HFFc6 (cell line): ENCODE data around the gene ATRN. TPM values are rescaled to one million over a fixed set of nuclear protein-coding genes. Genes with fewer than 3 reads are reported as not detected.

Source experiments
- DNase-seq: peaks from one replicate; pipeline ENCODE4 v3.0.0-alpha.2; 2018
- H3K27ac Mint-ChIP-seq: 2 replicates; pipeline ENCODE4 v1.8.0; 2020; ENCODE audit warnings: mild to moderate bottlenecking, mixed read lengths
- H3K27me3 Mint-ChIP-seq: 2 replicates; pipeline ENCODE4 v1.8.0; 2021; ENCODE audit warnings: mild to moderate bottlenecking, moderate library complexity, mixed read lengths; ENCODE audit not compliant: insufficient read depth
- H3K36me3 Mint-ChIP-seq: 2 replicates; pipeline ENCODE4 v1.8.0; 2021; ENCODE audit warnings: low read depth, mixed read lengths
- H3K4me1 Mint-ChIP-seq: 2 replicates; pipeline ENCODE4 v1.8.0; 2020; ENCODE audit warnings: low read depth, mixed read lengths
- H3K4me3 Mint-ChIP-seq: 2 replicates; pipeline ENCODE4 v1.8.0; 2020; ENCODE audit warnings: mild to moderate bottlenecking, moderate library complexity, mixed read lengths
- H3K9me3 Mint-ChIP-seq: 2 replicates; pipeline ENCODE4 v1.8.0; 2020; ENCODE audit warnings: mild to moderate bottlenecking, mixed read lengths
- total RNA-seq, 6 experiments: library from RNA; stranded (reverse); fragmentation: NEBNext Ultra II Directional; extraction: Animal tissue kit (Norgen Biotek cat#: 25700); gene quantifications; 2 replicates in 1 of 6; 3 replicates in 5 of 6; pipeline ENCODE4 v1.2.3, GENCODE V29; 2021
- TF ChIP-seq, protein P1 (sequence below): fragments of 200-600 bp; sonication (generic); IDR thresholded peaks from 2 replicates; pipeline ENCODE4 v1.5.0; 2021; ENCODE audit warnings: antibody characterized with exemption, mild to moderate bottlenecking

Gene ATRN
- total RNA-seq, 6 experiments from 2014 or later: 27.5 to 33.0 (median 29.6) TPM

DNA sequence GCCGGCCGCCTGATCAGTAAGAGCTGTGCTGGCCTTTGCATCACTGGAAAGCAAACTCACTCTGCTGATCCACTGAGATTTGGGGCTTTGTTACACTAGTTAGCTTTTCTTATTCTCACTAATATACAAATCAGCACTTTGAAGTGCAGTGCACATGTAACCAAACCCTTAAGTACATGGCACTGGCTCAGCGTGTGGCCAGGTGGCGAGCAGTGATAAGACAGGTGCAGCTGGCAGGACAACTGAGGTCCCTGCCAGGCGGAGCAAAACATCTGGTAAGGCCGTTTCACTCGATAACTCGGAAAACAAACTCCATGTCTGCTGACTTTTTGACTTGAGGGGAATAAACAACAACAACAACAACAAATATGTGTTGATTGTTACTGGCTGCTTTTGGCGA lies 181.4 kb downstream of the ATRN start:
- no peak for DNase-seq
- TF ChIP-seq, protein P1, sequence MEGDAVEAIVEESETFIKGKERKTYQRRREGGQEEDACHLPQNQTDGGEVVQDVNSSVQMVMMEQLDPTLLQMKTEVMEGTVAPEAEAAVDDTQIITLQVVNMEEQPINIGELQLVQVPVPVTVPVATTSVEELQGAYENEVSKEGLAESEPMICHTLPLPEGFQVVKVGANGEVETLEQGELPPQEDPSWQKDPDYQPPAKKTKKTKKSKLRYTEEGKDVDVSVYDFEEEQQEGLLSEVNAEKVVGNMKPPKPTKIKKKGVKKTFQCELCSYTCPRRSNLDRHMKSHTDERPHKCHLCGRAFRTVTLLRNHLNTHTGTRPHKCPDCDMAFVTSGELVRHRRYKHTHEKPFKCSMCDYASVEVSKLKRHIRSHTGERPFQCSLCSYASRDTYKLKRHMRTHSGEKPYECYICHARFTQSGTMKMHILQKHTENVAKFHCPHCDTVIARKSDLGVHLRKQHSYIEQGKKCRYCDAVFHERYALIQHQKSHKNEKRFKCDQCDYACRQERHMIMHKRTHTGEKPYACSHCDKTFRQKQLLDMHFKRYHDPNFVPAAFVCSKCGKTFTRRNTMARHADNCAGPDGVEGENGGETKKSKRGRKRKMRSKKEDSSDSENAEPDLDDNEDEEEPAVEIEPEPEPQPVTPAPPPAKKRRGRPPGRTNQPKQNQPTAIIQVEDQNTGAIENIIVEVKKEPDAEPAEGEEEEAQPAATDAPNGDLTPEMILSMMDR: no peak
- H3K36me3 Mint-ChIP-seq: peaks cover 4% of the 10 kb centered on the region; the same call in 1 of the 2 replicates
- H3K4me1 Mint-ChIP-seq: peaks cover 5% of the 10 kb centered on the region; the same call in 1 of the 2 replicates
- H3K27me3 Mint-ChIP-seq: peaks cover 10% of the 10 kb centered on the region
- no peak overlapping the region for H3K4me3 Mint-ChIP-seq
- 0 out of 2 replicates have a peak, but pooled peaks cover 4% of the 10 kb centered on the region for H3K9me3 Mint-ChIP-seq
- H3K27ac Mint-ChIP-seq: no peak overlapping the region

DNA sequence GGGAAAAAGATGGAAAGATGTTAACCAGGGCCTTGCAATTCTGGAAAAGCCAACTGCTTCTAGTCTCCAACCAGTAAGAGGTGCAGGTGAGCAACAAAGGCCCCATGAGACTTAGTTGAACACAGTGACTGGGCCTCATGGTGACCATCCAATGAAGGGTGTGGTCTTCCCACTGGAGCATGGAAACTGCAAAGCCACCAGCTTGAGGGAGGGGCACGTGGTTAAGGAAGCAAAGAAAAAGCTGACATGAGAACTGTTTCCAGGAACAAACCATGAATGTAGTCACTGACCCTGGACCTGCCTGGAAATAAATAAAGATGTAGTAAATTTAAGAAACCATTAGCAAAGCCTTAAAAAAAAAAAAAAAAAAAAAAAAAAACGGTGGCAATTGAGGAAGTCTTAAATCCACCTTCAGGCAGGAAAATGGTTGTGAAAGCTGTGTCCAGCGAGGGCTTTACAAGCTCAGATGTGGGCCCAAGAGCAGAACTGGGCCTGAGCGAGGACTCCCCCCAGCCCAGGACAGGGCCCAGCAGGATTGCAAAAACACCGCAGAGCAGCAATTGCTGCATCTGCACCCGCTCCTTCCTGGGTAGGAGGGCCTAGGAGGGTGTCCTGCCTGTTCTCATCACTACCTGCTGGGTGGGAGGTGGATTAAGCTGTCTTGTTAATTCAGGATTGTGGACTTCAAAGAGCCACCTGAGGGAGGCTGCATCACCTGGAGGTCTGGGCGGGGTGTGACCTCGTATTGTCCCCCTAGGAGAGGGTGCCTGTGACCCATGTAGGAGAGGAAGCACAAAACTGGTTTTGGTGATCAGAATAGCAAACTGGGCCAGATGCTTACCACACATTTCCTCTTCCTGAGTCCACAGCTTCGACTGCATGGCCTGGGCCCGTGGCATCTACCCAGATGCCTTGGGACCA lies 182.1 kb downstream of the ATRN start:
- H3K27me3 Mint-ChIP-seq: peaks cover 12% of the 10 kb centered on the region
- no peak for DNase-seq
- H3K27ac Mint-ChIP-seq: no peak overlapping the region
- H3K36me3 Mint-ChIP-seq: peaks cover 4% of the 10 kb centered on the region; the same call in 1 of the 2 replicates
- TF ChIP-seq, protein P1: no peak
- H3K9me3 Mint-ChIP-seq: 0 out of 2 replicates have a peak, but pooled peaks cover 4% of the 10 kb centered on the region
- no peaks in the 10 kb centered on the region for H3K4me1 Mint-ChIP-seq
- no peak overlapping the region for H3K4me3 Mint-ChIP-seq

DNA sequence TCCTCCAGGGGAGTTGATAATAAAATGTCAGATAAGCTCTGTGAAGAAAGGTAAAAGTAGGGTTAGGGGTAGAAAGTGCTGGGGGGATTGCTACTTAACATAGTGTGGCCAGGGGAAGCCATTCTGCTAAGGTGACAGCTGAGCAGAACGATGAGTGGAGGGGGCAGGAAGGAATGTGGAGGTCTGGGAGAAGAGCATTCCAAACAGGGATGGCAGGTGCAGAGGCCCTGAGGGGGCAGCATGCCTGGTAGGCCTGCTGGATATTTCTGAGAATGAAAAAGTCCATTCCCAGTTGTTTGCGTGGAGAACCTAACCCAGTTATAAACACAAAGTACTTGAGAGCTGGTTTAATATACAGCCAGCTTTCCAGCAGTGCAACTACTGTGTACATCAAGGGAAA lies 183.1 kb downstream of the ATRN start:
- DNase-seq: no peak
- peaks cover 4% of the 10 kb centered on the region; the same call in 1 of the 2 replicates for H3K36me3 Mint-ChIP-seq
- no peak overlapping the region for H3K27ac Mint-ChIP-seq
- TF ChIP-seq, protein P1: no peak
- H3K9me3 Mint-ChIP-seq: 0 out of 2 replicates have a peak, but pooled peaks cover 4% of the 10 kb centered on the region
- H3K27me3 Mint-ChIP-seq: peaks cover 12% of the 10 kb centered on the region
- peaks cover 4% of the 10 kb centered on the region; the same call in 1 of the 2 replicates for H3K4me1 Mint-ChIP-seq
- no peak overlapping the region for H3K4me3 Mint-ChIP-seq

DNA sequence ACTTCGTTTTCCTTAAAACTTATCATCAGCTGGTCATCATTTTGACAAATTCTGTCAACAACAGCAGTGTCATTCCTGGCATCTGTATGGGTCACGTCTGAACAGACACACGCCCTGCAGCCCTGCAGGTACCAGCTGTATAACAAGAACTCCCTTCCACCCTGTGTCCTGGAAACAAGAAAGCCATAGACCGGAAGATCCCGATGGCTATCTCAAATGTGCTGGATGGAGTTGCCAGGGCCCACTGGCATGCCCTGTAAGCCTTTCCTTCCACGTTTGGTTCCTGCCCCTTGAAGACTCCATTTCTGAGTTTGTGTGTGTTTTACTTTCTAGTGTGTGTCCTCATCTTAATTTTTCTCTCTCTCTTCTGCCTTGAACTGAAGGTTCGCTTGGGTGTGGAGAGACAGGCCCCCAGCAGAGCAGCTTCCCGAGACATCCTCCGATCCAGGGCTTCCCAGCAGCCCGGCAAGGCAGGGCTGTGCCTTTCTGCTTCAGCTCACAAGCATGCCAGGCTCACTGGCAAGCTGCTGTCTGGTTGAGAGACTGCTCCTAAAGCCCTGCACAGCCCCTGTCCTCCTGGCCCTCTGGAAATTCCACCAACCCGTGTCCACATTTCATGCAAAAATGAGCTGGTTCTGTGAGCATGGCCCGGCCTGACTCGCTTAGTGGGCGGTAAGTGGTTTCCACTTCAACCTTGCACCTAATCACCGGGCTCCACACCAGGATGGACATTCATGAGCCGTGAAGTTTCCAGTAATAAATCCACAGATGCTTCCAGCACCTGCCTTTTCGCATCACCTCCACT lies 183.7 kb downstream of the ATRN start:
- peaks cover 14% of the 10 kb centered on the region for H3K27me3 Mint-ChIP-seq
- no peak overlapping the region for H3K27ac Mint-ChIP-seq
- no peak for DNase-seq
- TF ChIP-seq, protein P1: no peak
- H3K9me3 Mint-ChIP-seq: 0 out of 2 replicates have a peak, but pooled peaks cover 4% of the 10 kb centered on the region
- H3K4me3 Mint-ChIP-seq: no peak overlapping the region
- peaks cover 6% of the 10 kb centered on the region; the same call in 1 of the 2 replicates for H3K4me1 Mint-ChIP-seq
- H3K36me3 Mint-ChIP-seq: peaks cover 4% of the 10 kb centered on the region; the same call in 1 of the 2 replicates

DNA sequence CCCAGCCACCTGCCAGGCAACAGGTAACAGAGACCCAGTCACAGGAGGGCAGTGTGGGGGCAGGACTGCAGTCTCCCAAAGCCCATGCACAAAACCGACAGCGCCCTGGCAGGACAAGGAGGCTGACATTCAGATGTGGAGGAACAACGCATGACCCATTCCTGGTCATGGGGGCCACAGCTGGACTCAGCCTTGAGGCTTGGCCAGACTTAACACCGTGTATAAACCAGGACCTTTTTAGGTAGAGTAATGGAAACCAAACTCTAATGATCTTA lies 184.2 kb downstream of the ATRN start:
- Mint-ChIP-seq H3K27me3 (peaks cover 19% of the 10 kb centered on the region), H3K4me3 (no peak overlapping the region), H3K36me3 (peaks cover 4% of the 10 kb centered on the region; the same call in 1 of the 2 replicates), H3K9me3 (0 out of 2 replicates have a peak, but pooled peaks cover 4% of the 10 kb centered on the region), H3K4me1 (peaks cover 6% of the 10 kb centered on the region; the same call in 1 of the 2 replicates), H3K27ac (no peak overlapping the region)
- TF ChIP-seq, protein P1: no peak
- DNase-seq: no peak
